ENCODE measurements around the gene TMCO4.

GRCh38 chr1:19754482-19754881 lies 45.2 kb downstream of the TMCO4 start:
- TF ChIP-seq CTCF (IDR thresholded peaks at IDR 0.05; ENCODE audit: insufficient read depth, low read depth, low read length) (no peak), EZH2 (IDR thresholded peaks at IDR 0.05; ENCODE audit: insufficient read depth, low read length) (no peak)
